K562 (cell line): ENCODE results near the gene ANAPC10. TPM values are rescaled to one million over a fixed set of nuclear protein-coding genes. Genes with fewer than 3 reads are reported as not detected.

Experiments
- ATAC-seq: fragments of 200-7000 bp; cut with Tn5 transposase; 3 replicates; pipeline ENCODE4 v1.9.1; 2020; ENCODE audit warnings: moderate library complexity
- BruUV-seq: library from RNA; stranded (reverse); fragments of 400-500 nt; replicated peaks from 2 replicates; lab custom pipeline; 2021; lab: Mats Ljungman, UMichigan
- CTCF ChIA-PET: fragments of 300-600 bp; formaldehyde crosslinking; extraction: SDS; loops from one replicate; lab custom pipeline; 2021; ENCODE audit warnings: low intra/inter-chr PET ratio; lab: Yijun Ruan, JAX
- POLR2A ChIA-PET: fragments of 300-600, 350-650 bp; sonication (Branson Sonifier 250); formaldehyde crosslinking; extraction: SDS; loops from one replicate; lab custom pipeline; 2021; ENCODE audit warnings: antibody characterized with exemption, inconsistent platforms; lab: Yijun Ruan, JAX
- DNase-seq, 4 experiments: peaks; one replicate each; pipeline versions ENCODE4 v3.0.0 to v3.0.0-alpha.2; 2011 to 2018; ENCODE audit warnings: low spot score in 3 of 4, mixed read lengths in 3 of 4; ENCODE audit errors: extremely low read depth in 1 of 4
- FAIRE-seq: peaks from 2 replicates; lab custom pipeline; 2011; peaks lifted over from hg19 to GRCh38; lab: Jason Lieb, UNC
- H2AFZ ChIP-seq: 2 replicates; pipeline ENCODE4 v1.6.0; 2011; ENCODE audit warnings: low read depth, low read length, control low read depth, inconsistent platforms
- H3K27ac ChIP-seq: fragments of 200-600 bp; 3 replicates; pipeline ENCODE4 v1.8.0; 2011; ENCODE audit warnings: low read depth, mild to moderate bottlenecking, control low read depth, inconsistent platforms, low read length, moderate library complexity, mixed read lengths; ENCODE audit errors: extremely low read depth
- H3K27me3 ChIP-seq, 2 experiments: fragments of 300-600 bp in 1 of 2; 2 replicates in 1 of 2; 3 replicates in 1 of 2; pipeline versions ENCODE4 v1.6.0 to v1.8.0; 2011; ENCODE audit warnings: inconsistent platforms in 2 of 2, low read length in 2 of 2, mild to moderate bottlenecking in 1 of 2, mixed read lengths in 1 of 2, moderate library complexity in 1 of 2; ENCODE audit not compliant: control insufficient read depth in 2 of 2, insufficient read depth in 2 of 2
- H3K36me3 ChIP-seq: fragments of 300-600 bp; 3 replicates; pipeline ENCODE4 v1.8.0; 2011; ENCODE audit warnings: mild to moderate bottlenecking, low read length, inconsistent platforms; ENCODE audit not compliant: control insufficient read depth, insufficient read depth
- H3K4me1 ChIP-seq, 2 experiments: fragments of 200-600 bp in 1 of 2; replicated peaks in 1 of 2; 2 replicates in 1 of 2; 3 replicates in 1 of 2; pipeline versions ENCODE4 v1.5.1 to v1.8.0; 2011; ENCODE audit warnings: inconsistent platforms in 2 of 2, low read length in 2 of 2, mild to moderate bottlenecking in 1 of 2, mixed read lengths in 1 of 2, moderate library complexity in 1 of 2; ENCODE audit not compliant: control insufficient read depth in 2 of 2, insufficient read depth in 2 of 2
- H3K4me2 ChIP-seq: 2 replicates; pipeline ENCODE4 v1.6.1; 2011; ENCODE audit warnings: low read length, control low read depth, inconsistent platforms, mixed read lengths; ENCODE audit not compliant: insufficient read depth
- H3K4me3 ChIP-seq: fragments of 200-600 bp; sonication (generic), shearing (Covaris generic); 2 replicates; pipeline ENCODE4 v1.5.1; 2016; ENCODE audit warnings: control low read depth, inconsistent platforms
- H3K79me2 ChIP-seq: fragments of 200-600 bp; 3 replicates; pipeline ENCODE4 v1.8.0; 2011; ENCODE audit warnings: low read length, inconsistent platforms; ENCODE audit not compliant: control insufficient read depth, insufficient read depth
- H3K9ac ChIP-seq, 2 experiments: 2 replicates each; pipeline versions ENCODE4 v1.6.0 to v1.6.1; 2011; ENCODE audit warnings: low read depth in 2 of 2, low read length in 2 of 2, control low read depth in 1 of 2, inconsistent platforms in 1 of 2, mild to moderate bottlenecking in 1 of 2, mixed read lengths in 1 of 2; ENCODE audit not compliant: insufficient read depth in 1 of 2
- H3K9me1 ChIP-seq: one replicate; pipeline ENCODE4 v1.6.0; 2011; ENCODE audit warnings: inconsistent platforms, mild to moderate bottlenecking, low read length, moderate library complexity; ENCODE audit not compliant: control insufficient read depth, insufficient read depth
- H3K9me3 ChIP-seq: replicated peaks from 2 replicates; pipeline ENCODE4 v1.5.1; 2011; ENCODE audit warnings: low read depth, low read length, inconsistent platforms; ENCODE audit not compliant: control insufficient read depth, insufficient read depth
- H4K20me1 ChIP-seq: replicated peaks from 2 replicates; pipeline ENCODE4 v1.6.1; 2011; ENCODE audit warnings: low read length, inconsistent platforms, mixed read lengths; ENCODE audit not compliant: control insufficient read depth, insufficient read depth
- BRD4 ChIP-seq: fragments of 200-600 bp; sonication (generic); IDR thresholded peaks from 2 replicates; pipeline ENCODE4 v1.6.1; 2017; ENCODE audit warnings: inconsistent platforms
- C11orf30 ChIP-seq: fragments of 450-650 bp; IDR thresholded peaks from 2 replicates; pipeline ENCODE4 v1.6.1; 2016; ENCODE audit warnings: low read depth, mild to moderate bottlenecking
- DMBX1 ChIP-seq: fragments of 250-450 bp; sonication (Bioruptor Pico); IDR thresholded peaks from 2 replicates; pipeline ENCODE4 v1.8.0; 2022; ENCODE audit warnings: inconsistent platforms, mild to moderate bottlenecking, moderate library complexity, borderline replicate concordance
- DNMT1 ChIP-seq: fragments of 450-650 bp; IDR thresholded peaks from 2 replicates; pipeline ENCODE4 v1.6.1; 2016; ENCODE audit warnings: antibody characterized with exemption, mild to moderate bottlenecking
- EHMT2 ChIP-seq: fragments of 450-650 bp; IDR thresholded peaks from 2 replicates; pipeline ENCODE4 v1.6.1; 2018; ENCODE audit warnings: antibody characterized with exemption
- FOSL1 ChIP-seq: fragments of 200-800 bp; sonication (Bioruptor generic); conservative IDR thresholded peaks from 2 replicates; pipeline ENCODE4 v1.6.1; 2016; ENCODE audit warnings: missing genetic modification characterization, missing compliant biosample characterization
- FOXK1 ChIP-seq: sonication (generic); formaldehyde crosslinking; IDR thresholded peaks from 2 replicates; pipeline ENCODE4 v1.8.0; 2022; ENCODE audit warnings: missing genetic modification reagents, mild to moderate bottlenecking, borderline replicate concordance
- GABPB1 ChIP-seq: sonication (generic); formaldehyde crosslinking; IDR thresholded peaks from 2 replicates; pipeline ENCODE4 v1.8.0; 2022; ENCODE audit warnings: mild to moderate bottlenecking, missing genetic modification reagents
- JUND ChIP-seq, 2 experiments: IDR thresholded peaks; 2 replicates in 1 of 2; 3 replicates in 1 of 2; pipeline ENCODE4 v1.6.1; 2011; ENCODE audit warnings: borderline replicate concordance in 2 of 2, low read depth in 2 of 2, low read length in 2 of 2, improper control_type of control experiment in 1 of 2, missing biosample characterization in 1 of 2, missing genetic modification characterization in 1 of 2, missing genetic modification reagents in 1 of 2
- MAFG ChIP-seq: fragments of 450-650 bp; conservative IDR thresholded peaks from 2 replicates; pipeline ENCODE4 v1.6.1; 2016; ENCODE audit warnings: missing genetic modification characterization, missing compliant biosample characterization
- MNT ChIP-seq, 2 experiments: fragments of 450-650 bp; conservative IDR thresholded peaks; 2 replicates each; pipeline ENCODE4 v1.6.1; 2017; ENCODE audit warnings: mild to moderate bottlenecking in 2 of 2, moderate library complexity in 2 of 2
- MXI1 ChIP-seq: IDR thresholded peaks from 2 replicates; pipeline ENCODE4 v1.6.1; 2011; ENCODE audit warnings: low read depth, mild to moderate bottlenecking, improper control_type of control experiment, low read length
- NFE2 ChIP-seq: IDR thresholded peaks from 2 replicates; pipeline ENCODE4 v1.6.1; 2014; ENCODE audit warnings: antibody characterized with exemption, low read depth
- RNF2 ChIP-seq: sonication (generic); IDR thresholded peaks from 2 replicates; pipeline ENCODE4 v1.6.1; 2016
- TEAD1 ChIP-seq, 2 experiments: fragments of 450-650 bp in 1 of 2; sonication (generic) in 1 of 2; formaldehyde crosslinking; IDR thresholded peaks; 2 replicates each; pipeline versions ENCODE4 v1.4.0 to v1.8.0; 2020 to 2022; ENCODE audit warnings: mild to moderate bottlenecking in 2 of 2, missing genetic modification reagents in 1 of 2
- YY1 ChIP-seq, 3 experiments: IDR thresholded peaks; 2 replicates each; pipeline ENCODE4 v1.6.1; 2011; ENCODE audit warnings: low read length in 2 of 3, mild to moderate bottlenecking in 2 of 3, moderate library complexity in 2 of 3, borderline replicate concordance in 1 of 3, control low read depth in 1 of 3, low read depth in 1 of 3; ENCODE audit not compliant: insufficient read depth in 3 of 3, insufficient replicate concordance in 2 of 3, control insufficient read depth in 1 of 3, insufficient read length in 1 of 3; ENCODE audit errors: extremely low read depth in 1 of 3
- ZNF316 ChIP-seq: fragments of 450-650 bp; IDR thresholded peaks from 2 replicates; pipeline ENCODE4 v1.6.1; 2016
- ZNF431 ChIP-seq: sonication (generic); formaldehyde crosslinking; IDR thresholded peaks from 2 replicates; pipeline ENCODE4 v1.8.0; 2022; ENCODE audit warnings: mild to moderate bottlenecking, missing genetic modification reagents
- WGBS: fragments of 100-300 bp; shearing (Covaris generic); methylation state at CpG from one replicate; pipeline ENCODE4 v1.1.6; 2016; ENCODE audit warnings: low coverage, mixed read lengths; ENCODE audit not compliant: insufficient coverage; ENCODE audit errors: missing lambda C conversion rate; 5-methylcytosine and 5-hydroxymethylcytosine counted together
- in situ Hi-C: fragments of 300-500 bp; cut with MboI; formaldehyde crosslinking; loops from 4 replicates; pipeline ENCODE4 v1.15.0; 2018; ENCODE audit warnings: inconsistent platforms, mixed read lengths
- intact Hi-C: fragments of 100-400 bp; cut with micrococcal nuclease; formaldehyde crosslinking; loops from 2 replicates; pipeline ENCODE4 v1.14.2; 2022
- polyA plus RNA-seq, 8 experiments: library from polyadenylated mRNA; depleted of rRNA in 4 of 8; stranded (reverse) in 5 of 8; unstranded in 3 of 8; fragments of >200 nt; fragmentation: Nextera tagmentation in 2 of 8; fragmentation: Illumina TruSeq in 1 of 8; extraction: Ambion mirVana in 2 of 8; extraction: Trizol in 1 of 8; gene quantifications; 2 replicates each; pipeline versions ENCODE4 v1.2.1 to v1.2.3, GENCODE V29; 2011 to 2014; ENCODE audit warnings: inconsistent platforms in 1 of 8, missing spikeins in 1 of 8
- total RNA-seq, 7 experiments: library from RNA; depleted of rRNA in 6 of 7; stranded (reverse); fragments of >200 nt in 6 of 7; fragmentation: Illumina TruSeq in 2 of 7; extraction: Trizol in 2 of 7; gene quantifications; 2 replicates each; pipeline versions ENCODE4 v1.2.1 to v1.2.3, GENCODE V29; 2011 to 2021; ENCODE audit warnings: low replicate concordance in 1 of 7

The ANAPC10 gene
- total and polyA plus RNA-seq, 9 of the 15 experiments (the other 6 are each of a cell fraction or from before 2014, with no cell fraction given) = 31.0 to 96.2 (median 60.3) TPM

- Histone ChIP-seq H3K27ac (peak overlapping the region; percentile 99), H3K9me3 (no peaks in the 10 kb centered on the region), H3K4me3 (peak overlapping the region; percentile 90), H3K4me2 (peak overlapping the region; percentile 99), H3K4me1 (peaks cover 15 to 19% of the 10 kb centered on the region in 2 experiments; a peak in 3 of 5 replicates), H2AFZ (peak overlapping the region; percentile 100), H3K9ac (peak overlapping the region; percentile 97 to 99), H3K79me2 (peaks cover 100% of the 10 kb centered on the region), H4K20me1 (peaks cover 14% of the 10 kb centered on the region; the same call in 1 of the 2 replicates), H3K36me3 (peaks cover 64% of the 10 kb centered on the region), H3K27me3 (no peaks in the 10 kb centered on the region), H3K9me1 (no peaks in the 10 kb centered on the region)
- TSS peak; percentile 58 for BruUV-seq
- in situ Hi-C loops (no loop called here), intact Hi-C loops (loop anchor here (2.0 kb wide), 1 partner anchor 80 kb away; no protein-coding TSS in a partner anchor)
- ChIA-PET CTCF (no interaction called here), POLR2A (interaction anchor here (1.0 to 2.2 kb wide), 4 partner anchors 11 to 48 kb away, joined by 3 to 10 read pairs (median 3); no protein-coding TSS in a partner anchor)
- FAIRE-seq (peak; percentile 70), ATAC-seq (peak; percentile 66), DNase-seq (peak in 2 of 4 experiments; percentile 56 to 69)
- 1% methylated on average over 9 of the region's 9 CpGs for WGBS
- TF ChIP-seq GABPB1 (CRISPR knock-in tag) (0 out of 2 replicates have a peak, but pooled peaks have one; percentile 15), DNMT1 (no peak), NFE2 (0 out of 2 replicates have a peak, but pooled peaks have one; percentile 7), ZNF431 (CRISPR knock-in tag) (0 out of 2 replicates have a peak, but pooled peaks have one; percentile 8), RNF2 (peak; percentile 26; the same call in 1 of the 2 replicates), JUND (IDR thresholded peaks at IDR 0.05; ENCODE audit: borderline replicate concordance, low read depth, low read length) (peak; percentile 63), JUND (tag; IDR thresholded peaks at IDR 0.05; ENCODE audit: borderline replicate concordance, low read depth, low read length) (peak; percentile 76; the same call in 1 of the 3 replicates), MAFG (tag) (peak; percentile 40), FOXK1 (no peak), C11orf30 (peak; percentile 53), TEAD1 (CRISPR knock-in tag; IDR thresholded peaks at IDR 0.05) (no peak), DMBX1 (peak; percentile 18; the same call in 1 of the 2 replicates), MNT (conservative IDR thresholded peaks at IDR 0.05) (0 out of 4 replicates have a peak, but pooled peaks of 1 of the 2 experiments have one; percentile 37), YY1 (IDR thresholded peaks at IDR 0.05; ENCODE audit: borderline replicate concordance in 1 of 3, control insufficient read depth in 1 of 3, extremely low read depth in 1 of 3, insufficient read depth in 3 of 3, insufficient read length in 1 of 3, insufficient replicate concordance in 2 of 3, low read depth in 1 of 3, low read length in 2 of 3) (peak; percentile 24 to 80 (median 60)), FOSL1 (peak; percentile 77), ZNF316 (peak; percentile 89), BRD4 (0 out of 2 replicates have a peak, but pooled peaks have one; percentile 25), MXI1 (peak; percentile 20; the same call in 1 of the 2 replicates), EHMT2 (0 out of 2 replicates have a peak, but pooled peaks have one; percentile 10)
Measured at GRCh38 chr4:145098675-145099037, 660 bp upstream of the ANAPC10 start.
